Osteocyte (in vitro differentiated cells): Measurements from ENCODE around the gene KPNA4. TPM values are rescaled to one million over a fixed set of nuclear protein-coding genes. Genes with fewer than 3 reads are reported as not detected.

ENCODE experiments used
- DNase-seq: peaks from one replicate; pipeline ENCODE4 v3.0.0; 2021; ENCODE audit warnings: mixed read lengths; ENCODE audit not compliant: unreplicated experiment; ENCODE audit errors: extremely low spot score
- H3K27ac Mint-ChIP-seq: one replicate; pipeline ENCODE4 v1.8.0; 2021; ENCODE audit warnings: mild to moderate bottlenecking, mixed read lengths; ENCODE audit not compliant: unreplicated experiment
- H3K27me3 Mint-ChIP-seq: one replicate; pipeline ENCODE4 v1.8.0; 2021; ENCODE audit warnings: mixed read lengths; ENCODE audit not compliant: unreplicated experiment
- H3K36me3 Mint-ChIP-seq: one replicate; pipeline ENCODE4 v1.8.0; 2021; ENCODE audit warnings: mixed read lengths; ENCODE audit not compliant: unreplicated experiment
- H3K4me1 Mint-ChIP-seq: one replicate; pipeline ENCODE4 v1.8.0; 2021; ENCODE audit warnings: mixed read lengths; ENCODE audit not compliant: unreplicated experiment
- H3K4me3 Mint-ChIP-seq: one replicate; pipeline ENCODE4 v1.8.0; 2021; ENCODE audit warnings: mild to moderate bottlenecking, moderate library complexity, mixed read lengths; ENCODE audit not compliant: unreplicated experiment
- H3K9me3 Mint-ChIP-seq: one replicate; pipeline ENCODE4 v1.8.0; 2021; ENCODE audit warnings: mixed read lengths; ENCODE audit not compliant: unreplicated experiment
- total RNA-seq: library from RNA; stranded (reverse); gene quantifications from 2 replicates; pipeline ENCODE4 v1.2.1, GENCODE V29; 2021
- TF ChIP-seq, protein P1 (sequence below): fragments of 200-600 bp; sonication (generic); IDR thresholded peaks from 2 replicates; pipeline ENCODE4 v1.5.0; 2021; ENCODE audit warnings: antibody characterized with exemption, mild to moderate bottlenecking, moderate library complexity

Gene KPNA4
- total RNA-seq, 1 donor from 2014 or later, result 57.7 TPM

- Mint-ChIP-seq H3K36me3 (no peaks in the 10 kb centered on the region), H3K27ac (no peak overlapping the region), H3K4me1 (no peaks in the 10 kb centered on the region), H3K27me3 (peaks cover 21% of the 10 kb centered on the region), H3K9me3 (peaks cover 9% of the 10 kb centered on the region), H3K4me3 (no peak overlapping the region)
- TF ChIP-seq, protein P1, sequence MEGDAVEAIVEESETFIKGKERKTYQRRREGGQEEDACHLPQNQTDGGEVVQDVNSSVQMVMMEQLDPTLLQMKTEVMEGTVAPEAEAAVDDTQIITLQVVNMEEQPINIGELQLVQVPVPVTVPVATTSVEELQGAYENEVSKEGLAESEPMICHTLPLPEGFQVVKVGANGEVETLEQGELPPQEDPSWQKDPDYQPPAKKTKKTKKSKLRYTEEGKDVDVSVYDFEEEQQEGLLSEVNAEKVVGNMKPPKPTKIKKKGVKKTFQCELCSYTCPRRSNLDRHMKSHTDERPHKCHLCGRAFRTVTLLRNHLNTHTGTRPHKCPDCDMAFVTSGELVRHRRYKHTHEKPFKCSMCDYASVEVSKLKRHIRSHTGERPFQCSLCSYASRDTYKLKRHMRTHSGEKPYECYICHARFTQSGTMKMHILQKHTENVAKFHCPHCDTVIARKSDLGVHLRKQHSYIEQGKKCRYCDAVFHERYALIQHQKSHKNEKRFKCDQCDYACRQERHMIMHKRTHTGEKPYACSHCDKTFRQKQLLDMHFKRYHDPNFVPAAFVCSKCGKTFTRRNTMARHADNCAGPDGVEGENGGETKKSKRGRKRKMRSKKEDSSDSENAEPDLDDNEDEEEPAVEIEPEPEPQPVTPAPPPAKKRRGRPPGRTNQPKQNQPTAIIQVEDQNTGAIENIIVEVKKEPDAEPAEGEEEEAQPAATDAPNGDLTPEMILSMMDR, result no peak
- DNase-seq, result no peak
Observed at GRCh38 chr3:160598865-160599264, 33.5 kb upstream of the KPNA4 start.

DNA sequence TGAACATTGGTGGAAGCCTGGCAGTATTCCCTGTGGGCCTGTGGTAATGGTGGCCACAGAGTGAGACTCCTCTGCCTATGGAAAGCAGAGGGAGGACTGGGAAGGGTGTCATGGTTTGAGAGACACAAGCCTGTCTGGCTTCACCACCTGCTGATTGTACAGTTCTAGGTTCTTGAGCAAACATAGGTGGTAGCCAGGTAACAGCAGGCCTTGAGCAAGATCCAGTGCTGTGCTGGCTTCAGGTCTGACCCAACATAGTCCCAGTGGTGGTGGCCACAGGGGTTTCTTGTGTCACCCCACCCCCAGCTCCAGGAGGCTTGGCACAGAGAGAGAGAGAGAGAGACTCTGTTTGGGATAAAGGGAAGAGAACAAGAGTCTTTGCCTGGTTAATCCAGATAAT, 22.7 kb upstream of the KPNA4 start:
- no peak for DNase-seq
- TF ChIP-seq, protein P1, result no peak
- no peaks in the 10 kb centered on the region for H3K4me1 Mint-ChIP-seq
- no peak overlapping the region for H3K27ac Mint-ChIP-seq
- no peak overlapping the region for H3K4me3 Mint-ChIP-seq
- H3K27me3 Mint-ChIP-seq, result peaks cover 39% of the 10 kb centered on the region
- H3K9me3 Mint-ChIP-seq, result peaks cover 37% of the 10 kb centered on the region
- peaks cover 5% of the 10 kb centered on the region for H3K36me3 Mint-ChIP-seq

DNA sequence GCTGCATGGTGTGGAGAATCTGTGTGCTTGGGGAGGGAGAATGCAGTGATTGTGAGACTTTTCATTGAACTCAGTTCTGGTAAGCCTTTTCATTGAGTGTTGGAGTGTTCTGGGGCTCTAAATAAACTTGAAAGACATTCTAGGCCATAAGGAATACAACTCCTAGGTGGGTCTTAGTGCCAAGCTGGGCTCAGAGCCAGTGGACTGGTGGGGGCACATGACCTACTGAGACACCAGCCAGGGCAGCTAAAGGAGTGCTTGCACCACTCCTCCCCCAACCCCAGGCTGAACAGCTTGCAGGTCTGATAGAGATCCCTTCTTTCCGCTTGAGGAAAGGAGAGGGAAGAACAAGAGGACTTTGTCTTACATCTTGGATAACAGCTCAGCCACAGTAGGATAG, 21.7 kb upstream of the KPNA4 start:
- Mint-ChIP-seq H3K9me3 (peaks cover 42% of the 10 kb centered on the region), H3K4me1 (no peaks in the 10 kb centered on the region), H3K4me3 (no peak overlapping the region), H3K27ac (no peak overlapping the region), H3K27me3 (peaks cover 39% of the 10 kb centered on the region), H3K36me3 (peaks cover 5% of the 10 kb centered on the region)
- TF ChIP-seq, protein P1, result no peak
- no peak for DNase-seq

- no peak overlapping the region for H3K4me3 Mint-ChIP-seq
- no peak overlapping the region for H3K27ac Mint-ChIP-seq
- H3K36me3 Mint-ChIP-seq, result peaks cover 5% of the 10 kb centered on the region
- H3K9me3 Mint-ChIP-seq, result peaks cover 44% of the 10 kb centered on the region
- no peak for DNase-seq
- TF ChIP-seq, protein P1, result no peak
- H3K4me1 Mint-ChIP-seq, result no peaks in the 10 kb centered on the region
- H3K27me3 Mint-ChIP-seq, result peaks cover 42% of the 10 kb centered on the region
Observed at GRCh38 chr3:160586679-160587078, 21.3 kb upstream of the KPNA4 start.

GRCh38 chr3:160583451-160583850, 18.1 kb upstream of the KPNA4 start:
- TF ChIP-seq, protein P1, result no peak
- no peak overlapping the region for H3K27ac Mint-ChIP-seq
- peaks cover 23% of the 10 kb centered on the region for H3K27me3 Mint-ChIP-seq
- H3K4me3 Mint-ChIP-seq, result no peak overlapping the region
- no peaks in the 10 kb centered on the region for H3K4me1 Mint-ChIP-seq
- no peak for DNase-seq
- H3K9me3 Mint-ChIP-seq, result peaks cover 41% of the 10 kb centered on the region
- H3K36me3 Mint-ChIP-seq, result peaks cover 2% of the 10 kb centered on the region
